ENCODE measurements around the gene H2AZ2.

Gene H2AZ2

GRCh38 chr7:44838751-44839150, 9.1 kb downstream of the H2AZ2 start:
- TF ChIP-seq, protein P1, sequence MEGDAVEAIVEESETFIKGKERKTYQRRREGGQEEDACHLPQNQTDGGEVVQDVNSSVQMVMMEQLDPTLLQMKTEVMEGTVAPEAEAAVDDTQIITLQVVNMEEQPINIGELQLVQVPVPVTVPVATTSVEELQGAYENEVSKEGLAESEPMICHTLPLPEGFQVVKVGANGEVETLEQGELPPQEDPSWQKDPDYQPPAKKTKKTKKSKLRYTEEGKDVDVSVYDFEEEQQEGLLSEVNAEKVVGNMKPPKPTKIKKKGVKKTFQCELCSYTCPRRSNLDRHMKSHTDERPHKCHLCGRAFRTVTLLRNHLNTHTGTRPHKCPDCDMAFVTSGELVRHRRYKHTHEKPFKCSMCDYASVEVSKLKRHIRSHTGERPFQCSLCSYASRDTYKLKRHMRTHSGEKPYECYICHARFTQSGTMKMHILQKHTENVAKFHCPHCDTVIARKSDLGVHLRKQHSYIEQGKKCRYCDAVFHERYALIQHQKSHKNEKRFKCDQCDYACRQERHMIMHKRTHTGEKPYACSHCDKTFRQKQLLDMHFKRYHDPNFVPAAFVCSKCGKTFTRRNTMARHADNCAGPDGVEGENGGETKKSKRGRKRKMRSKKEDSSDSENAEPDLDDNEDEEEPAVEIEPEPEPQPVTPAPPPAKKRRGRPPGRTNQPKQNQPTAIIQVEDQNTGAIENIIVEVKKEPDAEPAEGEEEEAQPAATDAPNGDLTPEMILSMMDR (IDR thresholded peaks at IDR 0.05), result no peak

- TF ChIP-seq, protein P1 (IDR thresholded peaks at IDR 0.05), result no peak
Measured at GRCh38 chr7:44827567-44827966, 20.3 kb downstream of the H2AZ2 start.

DNA sequence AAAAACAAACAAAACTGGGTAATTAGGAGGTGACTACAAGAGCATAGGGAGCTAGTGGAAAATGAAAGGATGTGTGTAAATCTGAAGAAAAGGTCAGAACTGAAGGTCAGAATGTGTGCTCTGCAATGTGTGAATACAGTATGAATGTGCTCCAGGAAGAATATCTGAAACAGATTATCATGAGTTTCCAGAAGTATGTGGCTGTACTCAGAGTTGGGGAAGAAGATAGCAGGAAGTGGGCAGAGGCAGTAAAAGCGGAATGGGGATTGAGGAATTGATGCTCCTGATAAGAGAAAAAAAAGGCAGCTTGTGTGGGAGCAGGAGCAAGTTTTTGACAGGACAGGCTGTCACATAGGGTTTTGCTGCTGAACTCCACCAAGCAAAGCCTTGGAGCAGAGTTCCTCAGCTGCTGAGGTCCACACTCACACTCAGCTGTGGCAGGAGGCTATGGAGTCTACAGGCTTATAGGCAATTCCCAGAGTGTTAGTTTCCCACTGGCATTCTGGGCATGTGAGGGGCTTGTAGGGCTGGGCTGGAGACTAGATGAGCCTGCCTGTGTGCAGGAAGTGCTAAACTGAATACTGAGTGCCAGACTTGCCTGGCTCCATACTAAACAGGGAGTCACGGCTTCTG, 22.9 kb downstream of the H2AZ2 start:
- TF ChIP-seq, protein P1 (IDR thresholded peaks at IDR 0.05), result no peak

- TF ChIP-seq, protein P1 (IDR thresholded peaks at IDR 0.05), result no peak
Measured at GRCh38 chr7:44823255-44823781, 24.6 kb downstream of the H2AZ2 start.

DNA sequence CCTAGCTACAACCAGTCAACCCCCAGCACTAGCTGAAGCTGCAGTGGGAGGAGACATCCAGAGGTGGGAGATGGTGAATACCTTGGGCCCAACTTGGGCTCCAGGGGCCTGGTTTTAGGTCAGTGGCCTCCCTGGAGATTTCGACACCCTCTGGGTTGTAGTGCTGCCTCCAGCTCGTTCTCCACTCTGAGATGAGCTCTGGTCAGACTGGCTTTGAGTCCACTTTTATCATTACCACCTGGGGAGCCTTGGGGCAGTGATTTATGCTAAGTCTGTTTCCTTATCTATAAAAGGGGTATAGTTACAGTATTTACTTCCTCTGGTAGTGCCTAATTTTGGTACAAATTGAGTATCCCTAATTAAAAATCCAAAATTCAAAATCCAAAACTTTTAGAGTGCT, 28.6 kb downstream of the H2AZ2 start:
- TF ChIP-seq, protein P1 (IDR thresholded peaks at IDR 0.05), result no peak

DNA sequence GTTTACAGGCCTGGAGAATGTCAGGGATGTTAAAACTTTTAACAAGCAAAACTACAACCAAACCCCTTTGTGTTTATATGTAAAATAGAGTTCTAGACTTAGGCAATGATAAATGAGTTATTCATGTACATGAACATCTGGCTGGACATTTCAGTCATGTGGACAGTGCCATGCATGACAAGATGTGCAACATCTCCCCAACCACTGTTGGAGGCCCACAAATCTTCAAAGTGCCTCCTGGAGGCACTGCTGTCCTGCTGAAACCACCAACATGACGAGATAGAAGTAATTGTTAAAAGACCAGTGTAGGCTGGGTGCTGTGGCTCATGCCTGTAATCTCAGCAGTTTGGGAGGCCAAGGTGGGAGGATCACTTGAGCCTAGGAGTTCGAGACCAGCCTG, 33.0 kb downstream of the H2AZ2 start:
- TF ChIP-seq, protein P1 (IDR thresholded peaks at IDR 0.05), result no peak

- TF ChIP-seq, protein P1 (IDR thresholded peaks at IDR 0.05), result no peak
Measured at GRCh38 chr7:44811571-44811970, 36.3 kb downstream of the H2AZ2 start.

DNA sequence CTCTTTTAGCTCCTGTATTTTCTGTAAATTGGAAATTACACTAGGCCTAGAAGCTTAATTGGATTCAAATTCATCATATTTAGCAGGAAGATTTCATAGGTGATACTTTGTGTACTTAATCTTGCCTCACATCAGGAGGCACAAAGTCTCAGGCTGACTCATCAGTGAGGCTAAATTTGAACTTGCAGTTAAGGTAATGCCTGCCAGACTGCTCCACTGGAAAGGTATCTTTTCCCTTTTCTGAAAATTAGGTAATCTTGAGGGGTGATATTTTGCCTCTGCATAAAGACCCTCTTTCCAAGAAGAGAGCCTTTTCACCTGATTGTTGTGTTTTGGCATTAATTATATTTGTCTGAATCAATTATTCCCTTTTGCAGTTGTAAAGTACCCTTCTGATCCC, 36.8 kb downstream of the H2AZ2 start:
- TF ChIP-seq, protein P1 (IDR thresholded peaks at IDR 0.05), result no peak
